ENCODE data around the gene SPSB1.
A peak's percentile ranks its signal among the peaks of the same experiment; 100 is the strongest.

The SPSB1 gene

GRCh38 chr1:9397997-9398526, 105.4 kb downstream of the SPSB1 start:
- no peak for DNase-seq

DNA sequence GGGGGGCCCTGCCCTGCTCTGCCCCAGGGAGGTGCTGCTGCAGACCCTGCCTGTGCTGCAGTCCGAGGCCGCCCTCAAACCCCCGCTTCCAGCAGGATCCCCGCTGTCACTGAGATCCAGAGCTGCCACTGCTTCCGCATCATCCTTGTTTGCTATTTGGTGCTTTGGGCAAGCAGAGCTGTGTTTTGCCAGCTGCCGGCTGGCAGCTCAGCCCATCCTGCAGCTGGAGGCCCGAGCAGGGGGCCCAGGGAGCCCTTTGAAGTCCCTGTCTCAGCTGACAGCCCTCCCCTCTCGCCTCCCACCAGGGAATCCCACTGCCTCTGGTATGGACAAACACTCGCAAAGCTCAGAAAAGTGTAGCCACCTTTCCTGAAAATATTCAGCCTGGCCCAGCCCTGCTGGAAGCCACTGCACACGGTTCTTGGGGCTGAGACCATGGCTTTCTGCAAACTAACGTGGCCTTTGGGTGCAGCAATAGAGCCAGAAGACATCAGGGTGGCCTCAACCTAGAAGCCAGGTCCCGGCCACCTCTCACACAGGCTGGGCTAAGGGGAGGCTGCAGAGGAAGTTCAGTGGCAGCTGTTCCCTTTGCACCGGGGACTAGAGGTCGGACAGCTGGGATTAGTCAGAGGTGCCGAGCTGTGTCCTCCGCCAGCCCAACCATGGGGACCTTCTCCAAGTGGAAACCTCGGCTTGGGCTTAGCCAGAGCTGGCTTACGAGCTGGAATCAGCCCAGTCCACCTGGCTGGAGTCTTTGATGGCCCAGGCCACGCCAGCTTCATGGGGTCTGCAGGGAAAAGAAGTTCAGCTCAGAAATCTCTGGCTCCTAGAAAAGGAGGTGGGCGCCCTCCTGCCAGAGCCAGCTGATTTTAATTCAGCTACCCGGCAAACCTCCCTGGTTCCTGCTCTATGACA, 107.1 kb downstream of the SPSB1 start:
- no peak for DNase-seq

- DNase-seq, result no peak
Observed at GRCh38 chr1:9400425-9401079, 107.9 kb downstream of the SPSB1 start.

- DNase-seq, result no peak
Observed at GRCh38 chr1:9401080-9401453, 108.4 kb downstream of the SPSB1 start.

DNA sequence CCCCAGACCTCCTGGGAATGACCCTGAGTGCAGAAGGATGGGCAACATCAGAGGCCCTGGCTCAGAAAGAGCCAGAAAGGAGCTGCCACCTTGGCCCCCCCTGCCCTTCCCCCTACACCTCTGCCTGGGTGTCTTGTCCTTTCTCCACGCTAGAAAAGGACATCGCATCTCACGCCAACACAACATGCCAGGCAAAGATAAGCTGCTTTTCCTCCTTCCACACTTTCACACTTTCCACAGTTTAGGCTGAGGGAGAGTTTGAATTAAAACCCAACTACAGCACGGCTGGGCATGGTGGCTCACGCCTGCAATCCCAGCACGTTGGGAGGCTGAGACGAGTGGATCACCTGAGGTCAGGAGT, 109.5 kb downstream of the SPSB1 start:
- DNase-seq, result no peak

DNA sequence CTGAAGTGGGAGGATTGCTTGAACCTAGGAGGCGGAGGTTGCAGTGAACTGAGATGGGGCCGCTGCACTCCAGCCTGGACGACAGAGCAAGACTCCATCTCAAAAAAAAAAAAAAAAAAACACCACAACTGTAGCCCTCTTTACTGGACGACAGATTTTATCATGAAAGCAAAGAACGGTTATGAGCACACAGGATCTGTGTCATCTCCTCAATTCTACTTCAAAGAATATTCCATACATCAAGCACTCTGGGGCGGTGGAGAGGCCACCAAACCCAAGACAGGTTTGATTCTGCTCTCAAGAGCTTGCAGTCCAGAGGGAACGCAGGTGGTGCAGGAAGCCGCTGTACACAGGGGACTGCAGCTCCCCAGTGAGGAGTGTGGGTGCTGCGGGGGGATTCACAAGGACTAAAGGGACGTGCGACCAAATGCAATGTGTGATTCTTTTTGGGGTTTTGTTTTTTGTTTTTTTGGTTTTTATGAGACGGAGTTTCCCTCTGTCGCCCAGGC, 110.1 kb downstream of the SPSB1 start:
- DNase-seq, result no peak

DNA sequence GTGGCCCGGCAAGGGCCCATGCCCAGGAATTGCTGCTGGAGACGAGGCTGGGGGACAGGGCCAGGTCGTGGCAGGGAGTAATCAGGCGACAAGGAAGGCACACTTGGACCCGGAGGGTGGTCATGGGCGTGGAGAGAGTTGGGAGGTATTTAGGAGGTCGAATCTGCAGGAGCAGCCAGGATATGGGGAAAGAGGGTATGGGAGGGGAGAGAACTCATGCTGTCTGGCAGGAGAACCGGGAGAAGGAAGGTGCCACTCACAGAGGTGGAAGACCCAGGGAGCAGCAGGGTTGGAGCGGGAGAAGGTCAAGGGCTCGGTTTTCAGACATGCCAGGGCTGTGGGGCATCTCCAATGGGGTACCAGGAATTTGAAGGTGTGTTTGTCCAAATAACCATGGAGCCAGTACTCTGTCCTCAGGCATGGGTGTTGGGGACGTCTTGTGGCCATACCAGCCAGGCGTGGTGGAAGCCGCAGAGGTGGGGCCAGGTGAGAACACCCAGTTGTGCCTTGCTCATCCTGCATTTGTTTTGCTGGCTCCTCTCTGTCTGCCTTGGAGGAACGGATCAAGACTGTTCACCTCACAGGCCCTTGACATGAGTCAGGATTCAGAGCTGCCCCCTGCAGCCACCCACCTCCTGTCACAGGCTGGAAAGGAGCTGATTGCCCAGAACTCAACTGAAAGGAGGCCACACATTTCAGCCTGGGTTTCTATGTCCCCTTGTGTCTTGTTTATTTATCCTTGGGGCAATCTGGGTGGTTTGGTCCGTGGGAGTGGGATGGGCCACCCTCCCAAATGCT, 111.6 kb downstream of the SPSB1 start:
- no peak for DNase-seq

DNA sequence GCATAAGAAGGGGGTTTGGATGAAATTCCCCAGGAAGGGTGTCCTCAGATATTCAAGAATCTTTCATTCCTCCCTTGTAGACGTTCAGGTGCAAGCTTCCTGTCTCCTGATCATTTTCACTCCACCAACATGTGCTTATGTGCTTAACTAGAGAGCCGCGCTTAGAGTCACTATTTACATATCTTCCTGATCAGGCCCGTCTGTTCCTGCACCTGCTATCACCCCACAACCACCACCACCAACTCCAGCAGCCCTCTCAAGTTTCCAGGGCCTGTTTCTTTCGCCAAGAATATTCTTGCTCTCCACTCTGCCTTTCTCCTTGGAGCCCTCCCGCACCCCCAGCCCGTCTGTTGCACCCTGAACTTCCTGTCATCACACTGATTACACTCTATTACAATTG, 113.4 kb downstream of the SPSB1 start:
- DNase-seq, result no peak

GRCh38 chr1:9410737-9411297, 118.1 kb downstream of the SPSB1 start:
- no peak for DNase-seq

DNA sequence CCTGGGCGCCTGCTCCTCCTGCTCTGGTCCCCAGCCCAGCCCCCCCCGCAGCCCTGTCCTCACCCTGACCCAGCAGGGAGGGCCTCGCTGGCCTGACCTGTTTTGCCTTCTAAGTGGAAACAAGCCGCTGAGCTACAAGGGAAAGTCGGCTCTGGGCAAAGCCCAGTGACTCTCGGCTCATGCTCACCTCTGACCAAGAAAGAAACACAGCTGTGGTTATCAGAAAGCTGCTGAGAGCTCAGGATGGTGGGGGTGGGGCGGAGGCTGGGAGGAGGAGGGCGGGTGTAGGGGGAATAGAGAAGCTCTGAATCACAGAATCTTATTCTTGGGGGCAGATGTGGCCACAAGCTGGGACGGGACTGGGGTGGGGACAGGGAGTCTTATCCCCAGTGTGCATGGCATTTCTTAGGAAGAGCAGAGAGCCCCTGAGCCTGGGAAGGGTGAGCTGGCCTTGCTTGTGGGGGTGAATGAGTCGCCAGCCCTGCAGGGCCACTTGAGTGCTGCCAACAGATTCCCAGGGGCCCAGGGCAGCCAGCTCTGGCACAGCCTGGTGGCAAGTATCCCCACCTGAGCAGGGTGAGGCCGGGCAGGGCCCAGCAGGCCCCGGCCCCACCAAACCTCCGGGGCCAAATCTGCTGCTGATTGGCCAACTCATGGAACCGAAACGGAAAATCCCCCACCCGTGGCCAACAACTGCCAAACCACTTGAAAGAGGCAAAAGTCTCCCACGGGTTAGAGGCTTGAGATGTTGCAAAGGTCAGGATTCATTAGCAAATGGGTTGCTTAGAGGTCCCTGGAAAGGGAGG, 120.6 kb downstream of the SPSB1 start:
- peak; percentile 80 for DNase-seq

- no peak for DNase-seq
Observed at GRCh38 chr1:9413877-9414213, 121.2 kb downstream of the SPSB1 start.

DNA sequence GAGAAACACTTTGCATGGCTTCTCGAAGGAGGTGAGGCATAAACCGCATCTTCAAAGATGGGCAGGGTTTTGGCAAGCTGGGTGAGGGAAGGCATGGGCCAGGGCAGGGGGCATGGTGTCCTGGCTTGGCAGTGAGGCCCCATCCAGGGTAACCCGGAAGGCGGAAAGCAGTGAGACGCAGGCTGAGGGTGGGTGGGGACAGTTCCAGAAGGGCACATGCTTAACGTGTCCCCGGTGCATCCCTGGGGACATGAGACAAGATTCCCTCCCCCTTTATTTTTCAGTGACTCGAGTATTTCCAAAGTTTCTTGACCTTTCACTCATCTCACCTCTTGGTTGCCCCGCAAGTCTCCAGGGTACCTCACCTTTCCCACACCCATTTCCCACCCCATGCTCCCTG, 123.8 kb downstream of the SPSB1 start:
- DNase-seq, result no peak

GRCh38 chr1:9416918-9417500, 124.3 kb downstream of the SPSB1 start:
- no peak for DNase-seq

GRCh38 chr1:9417695-9418094, 125.0 kb downstream of the SPSB1 start:
- DNase-seq, result no peak

DNA sequence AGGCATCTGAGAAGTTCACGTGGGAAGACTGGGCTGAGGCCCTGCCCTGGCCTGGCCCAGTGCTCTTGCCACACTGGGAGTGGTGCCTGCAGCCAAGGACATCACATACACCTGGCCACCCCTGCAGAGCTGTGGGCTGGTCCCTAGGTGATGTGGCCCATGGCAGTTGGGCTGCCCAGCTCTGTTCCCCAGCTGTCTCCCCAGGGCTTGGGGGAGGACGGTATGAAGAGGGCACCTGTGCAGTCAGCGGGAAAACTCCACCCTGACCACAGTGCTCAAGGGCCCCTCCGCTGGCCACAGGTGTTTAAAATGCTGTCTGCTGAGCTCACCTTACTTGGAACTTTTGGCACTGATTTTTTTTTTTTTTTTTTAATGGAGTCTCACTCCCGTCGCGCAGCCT, 126.2 kb downstream of the SPSB1 start:
- DNase-seq, result no peak

Data from stimulated activated CD8-positive, alpha-beta memory T cell treated with anti-CD3 and anti-CD28 coated beads, Interleukin-4, amount 100 ng/mL, for 48 hours (primary cell).